Measurements from ENCODE around the gene GARIN5B.

- no peak for TF ChIP-seq CTCF (IDR thresholded peaks at IDR 0.05)
- no peak for TF ChIP-seq POLR2A (IDR thresholded peaks at IDR 0.05)
These were observed 30.0 kb upstream of the GARIN5B start for GRCh38 chr19:55392820-55393761.

Data from esophagus squamous epithelium (tissue), 4 donors.